Mucosa of gallbladder (tissue), 1 donor: Measurements from ENCODE around the gene OTUB1. TPM values are rescaled to one million over a fixed set of nuclear protein-coding genes. Genes with fewer than 3 reads are reported as not detected.

ENCODE experiments used
- DNase-seq: peaks from one replicate; pipeline ENCODE4 v3.0.0-alpha.2; 2020; ENCODE audit warnings: low spot score
- total RNA-seq: library from RNA; stranded (reverse); gene quantifications from one replicate; pipeline ENCODE4 v1.2.1, GENCODE V29; 2021
- donor health status: DM: no; HTN: no; CAD: no.

The OTUB1 gene
- total RNA-seq, 1 donor from 2014 or later: 72.4 TPM

GRCh38 chr11:63974259-63975143 is 11.7 kb upstream of the OTUB1 start, which contains the start of gene COX8A:
Gene COX8A (plus strand): TSS chr11:63974620. CDS start chr11:63974681, 61 bp downstream.
- peak; percentile 99 for DNase-seq

- DNase-seq: no peak
Observed at GRCh38 chr11:63978551-63979239, 7.5 kb upstream of the OTUB1 start.

GRCh38 chr11:63979426-63979825 is 6.8 kb upstream of the OTUB1 start:
- no peak for DNase-seq

- peak; percentile 27 for DNase-seq
Observed at GRCh38 chr11:63985812-63986155, 454 bp upstream of the OTUB1 start.

- no peak for DNase-seq
Observed at GRCh38 chr11:63986932-63987513, 785 bp downstream of the OTUB1 start.

- DNase-seq: no peak
Observed at GRCh38 chr11:63991558-63991957, 5.3 kb downstream of the OTUB1 start.

GRCh38 chr11:63993100-63993499 is 6.9 kb downstream of the OTUB1 start:
- no peak for DNase-seq

GRCh38 chr11:63993993-63994392 is 7.8 kb downstream of the OTUB1 start:
- no peak for DNase-seq

GRCh38 chr11:63996512-63996911 is 10.3 kb downstream of the OTUB1 start:
- no peak for DNase-seq

GRCh38 chr11:63997104-63997700 is 11.0 kb downstream of the OTUB1 start:
- no peak for DNase-seq

GRCh38 chr11:63997801-63998337 is 11.6 kb downstream of the OTUB1 start:
- no peak for DNase-seq

GRCh38 chr11:63998558-63999348 is 12.5 kb downstream of the OTUB1 start:
- no peak for DNase-seq

GRCh38 chr11:63999349-64000025 is 13.2 kb downstream of the OTUB1 start:
- DNase-seq: peak; percentile 69

GRCh38 chr11:64000026-64000739 is 13.9 kb downstream of the OTUB1 start:
- peak; percentile 63 for DNase-seq

- DNase-seq: no peak
Observed at GRCh38 chr11:64000740-64001483, 14.7 kb downstream of the OTUB1 start.

GRCh38 chr11:64001484-64002420 is 15.5 kb downstream of the OTUB1 start:
- no peak for DNase-seq

- DNase-seq: no peak
Observed at GRCh38 chr11:64003807-64004589, 17.8 kb downstream of the OTUB1 start.
